HG03175 (cell line): Measurements from ENCODE around the gene ZYG11B.
"Not testable (repeated sequence)": the region's sequence is repeated elsewhere in the genome, so short reads cannot be mapped to it uniquely, and the experiment has no call there.

Experiments
- ATAC-seq: cut with Tn5 transposase; IDR thresholded peaks from one replicate; pipeline ENCODE4 v1.9.1; 2021; ENCODE audit warnings: mild to moderate bottlenecking, moderate library complexity; ENCODE audit not compliant: unreplicated experiment

Gene ZYG11B

GRCh38 chr1:52706941-52707926, 19.0 kb upstream of the ZYG11B start:
- no peak for ATAC-seq

- ATAC-seq, result no peak
Measured at GRCh38 chr1:52707927-52708655, 18.2 kb upstream of the ZYG11B start.

GRCh38 chr1:52709016-52709415, 17.2 kb upstream of the ZYG11B start:
- no peak for ATAC-seq

DNA sequence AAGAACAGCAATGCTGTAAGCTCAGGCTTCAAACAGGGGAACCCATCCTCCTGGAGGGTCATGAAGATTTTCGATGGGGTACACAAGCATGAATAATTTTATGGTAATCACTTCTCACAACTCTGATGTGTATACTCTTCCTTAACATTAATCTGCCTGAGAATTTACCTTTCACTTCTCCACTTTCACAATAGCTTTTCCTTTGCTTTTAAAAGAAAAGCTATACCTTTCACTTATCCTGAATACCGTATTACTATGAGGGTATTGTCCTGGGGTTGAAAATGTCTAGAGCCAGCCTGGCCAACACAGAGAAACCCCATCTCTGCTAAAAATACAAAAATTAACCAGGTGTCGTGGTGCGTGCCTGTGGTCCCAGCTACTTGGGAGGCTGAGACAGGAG, 12.7 kb upstream of the ZYG11B start:
- ATAC-seq, result no peak

DNA sequence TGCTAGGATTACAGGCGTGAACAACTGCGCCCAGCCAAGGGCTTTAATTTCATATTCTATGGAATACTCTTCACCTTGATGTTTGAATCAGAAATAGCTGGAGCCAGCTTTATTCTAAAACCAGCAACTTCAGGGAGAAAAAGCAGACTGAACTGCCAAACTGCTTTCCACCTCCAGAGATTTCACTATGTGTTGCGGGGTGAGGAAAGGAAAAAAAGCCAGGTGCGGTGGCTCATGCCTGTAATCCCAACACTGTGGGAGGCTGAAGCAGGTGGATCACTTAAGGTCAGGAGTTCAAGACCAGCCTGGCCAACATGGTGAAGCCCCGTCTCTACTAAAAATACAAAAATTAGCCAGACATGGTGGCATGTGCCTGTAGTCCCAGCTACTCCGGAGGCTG, 11.0 kb upstream of the ZYG11B start:
- not testable (repeated sequence) for ATAC-seq

DNA sequence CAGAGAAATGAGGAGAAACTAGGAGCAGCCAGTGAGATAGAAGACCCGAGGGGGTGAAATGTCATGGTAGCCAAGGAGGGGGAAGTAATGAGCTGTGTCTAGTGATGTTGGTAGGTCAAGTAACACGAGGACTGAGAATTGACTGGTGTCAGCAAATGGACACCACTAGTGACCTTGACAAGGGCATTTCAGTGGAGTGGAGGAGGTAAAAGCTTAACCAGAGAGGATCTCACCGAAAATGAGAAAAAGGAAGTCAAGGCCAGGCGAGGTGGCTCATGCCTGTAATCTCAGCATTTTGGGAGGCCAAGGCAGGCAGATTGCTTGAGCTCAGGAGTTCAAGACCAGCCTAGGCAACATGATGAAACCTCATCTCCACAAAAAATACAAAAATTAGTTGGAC, 3.0 kb upstream of the ZYG11B start:
- no peak for ATAC-seq

- ATAC-seq, result no peak
Measured at GRCh38 chr1:52725903-52726264, 369 bp upstream of the ZYG11B start.

DNA sequence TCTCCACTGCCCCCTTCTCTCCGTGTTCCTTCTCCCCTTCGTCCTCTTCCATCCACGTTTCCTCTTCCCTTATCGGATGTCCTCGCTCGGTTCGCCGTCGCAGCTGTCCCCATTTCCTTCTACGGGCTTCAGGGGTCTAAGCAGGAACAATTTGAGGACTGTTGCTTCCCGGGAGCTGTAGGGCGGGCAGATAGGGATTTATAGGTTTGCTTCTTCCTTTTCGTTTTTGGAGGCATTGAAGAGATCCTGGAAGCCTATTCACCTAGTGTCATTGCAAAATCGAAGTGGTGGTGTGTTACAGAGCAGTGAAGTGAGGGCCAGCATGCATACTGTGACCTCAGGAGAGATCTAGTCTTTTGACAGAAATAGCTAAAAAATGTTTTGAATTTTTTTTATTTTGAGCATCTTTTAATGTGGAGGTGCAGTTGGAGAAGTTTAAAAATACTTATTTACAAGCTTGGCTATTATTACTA, 897 bp downstream of the ZYG11B start:
- ATAC-seq, result no peak

- ATAC-seq, result no peak
Measured at GRCh38 chr1:52727956-52728656, 1.9 kb downstream of the ZYG11B start.

- no peak for ATAC-seq
Measured at GRCh38 chr1:52733368-52733767, 7.1 kb downstream of the ZYG11B start.

DNA sequence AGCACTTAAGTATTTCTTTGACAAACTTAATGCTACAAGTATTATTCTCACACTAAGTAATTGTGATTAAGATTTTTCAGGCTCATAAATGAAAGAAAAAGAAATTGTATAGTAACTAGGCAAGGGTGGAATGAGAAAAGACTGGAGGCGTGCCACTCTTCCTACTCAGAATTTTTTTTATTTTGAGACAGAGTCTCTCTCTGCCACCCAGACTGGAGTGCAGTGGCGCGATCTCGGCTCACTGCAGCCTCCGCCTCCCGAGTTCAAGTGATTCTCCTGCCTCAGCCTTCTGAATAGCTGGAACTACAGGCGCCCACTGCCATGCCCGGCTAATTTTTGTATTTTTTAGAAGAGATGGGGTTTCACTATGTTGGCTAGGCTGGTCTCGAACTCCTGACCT, 9.1 kb downstream of the ZYG11B start:
- ATAC-seq, result not testable (repeated sequence)

GRCh38 chr1:52738148-52738547, 11.9 kb downstream of the ZYG11B start:
- ATAC-seq, result no peak

DNA sequence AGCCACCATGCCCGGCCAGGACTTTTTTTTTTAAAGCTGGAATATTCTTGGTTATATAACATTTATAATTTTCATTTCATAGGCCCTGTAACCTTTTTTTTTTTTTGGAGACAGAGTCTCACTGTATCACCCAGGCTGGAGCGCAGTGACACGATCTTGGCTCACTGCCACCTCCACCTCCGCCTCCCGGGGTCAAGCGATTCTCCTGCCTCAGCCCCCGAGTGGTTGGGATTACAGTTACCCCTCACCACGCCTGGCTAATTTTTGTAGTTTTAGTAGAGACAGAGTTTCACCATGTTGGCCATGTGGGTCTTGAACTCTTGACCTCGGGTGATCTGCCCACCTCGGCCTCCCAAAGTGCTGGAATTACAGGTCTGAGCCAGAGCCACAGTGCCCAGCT, 12.6 kb downstream of the ZYG11B start:
- no peak for ATAC-seq

- no peak for ATAC-seq
Measured at GRCh38 chr1:52739699-52740467, 13.6 kb downstream of the ZYG11B start.

GRCh38 chr1:52741259-52741658, 15.0 kb downstream of the ZYG11B start:
- ATAC-seq, result no peak

DNA sequence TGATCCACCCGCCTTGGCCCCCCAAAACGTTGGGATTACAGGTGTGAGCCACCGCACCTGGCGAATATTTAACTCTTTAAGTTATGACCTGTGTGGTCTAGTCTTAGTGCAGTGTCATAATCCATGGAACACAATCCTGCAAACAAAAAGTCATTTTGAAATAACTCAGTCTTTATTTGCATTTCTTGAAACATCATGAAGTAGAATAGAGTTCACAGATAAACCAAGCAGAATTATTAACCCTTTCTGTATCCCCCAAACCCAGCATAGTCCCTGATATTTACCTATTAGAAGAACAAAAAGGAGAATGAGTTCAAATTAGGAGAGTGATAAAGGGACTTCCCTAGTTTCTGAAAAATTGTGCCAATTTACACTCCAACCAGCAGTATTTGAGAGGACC, 19.9 kb downstream of the ZYG11B start:
- ATAC-seq, result no peak

DNA sequence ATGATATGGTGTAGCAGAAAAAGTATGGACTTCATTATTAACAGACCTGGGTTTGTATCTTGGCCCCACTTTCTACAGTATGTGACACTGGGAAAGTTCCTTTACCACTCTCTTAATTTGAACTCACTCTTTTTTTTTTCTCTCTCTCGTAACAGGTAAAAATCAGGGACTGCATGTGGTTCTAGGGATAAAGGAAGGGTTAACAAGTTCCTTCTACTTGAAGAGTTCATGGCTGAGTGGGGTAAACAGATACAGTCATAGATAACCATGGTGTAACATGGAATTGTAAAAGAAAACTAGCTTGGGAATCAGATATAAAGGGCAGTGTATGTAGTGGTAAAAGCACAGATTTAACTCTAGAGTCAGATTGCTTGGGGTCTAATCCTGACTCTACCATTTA, 21.2 kb downstream of the ZYG11B start:
- ATAC-seq, result no peak

DNA sequence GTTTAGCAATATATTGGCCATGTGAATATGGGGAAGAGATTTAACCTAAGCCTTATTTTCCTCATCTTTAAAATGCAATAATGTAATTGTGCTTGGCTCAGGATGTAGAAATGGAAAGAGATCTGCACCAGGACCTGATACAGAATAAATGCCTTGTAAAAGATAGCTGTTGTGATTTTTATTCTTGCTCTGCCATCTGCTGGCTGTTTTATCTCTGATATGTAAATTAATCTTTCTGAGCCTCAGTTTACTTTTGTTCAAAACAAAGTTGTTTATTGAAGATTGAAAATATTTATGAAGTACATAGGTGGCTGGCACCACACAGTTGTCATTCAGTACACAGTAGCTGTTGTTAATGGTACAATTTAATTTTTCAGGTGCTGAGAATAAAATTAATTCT, 21.9 kb downstream of the ZYG11B start:
- ATAC-seq, result no peak

GRCh38 chr1:52749496-52749895, 23.2 kb downstream of the ZYG11B start:
- ATAC-seq, result not testable (repeated sequence)

GRCh38 chr1:52750139-52750538, 23.9 kb downstream of the ZYG11B start:
- not testable (repeated sequence) for ATAC-seq
